NCI-H2196 treated with DMSO at 0.1 percent for 48 hours (cell line): ENCODE measurements around the gene TRIM15.
"Not testable (repeated sequence)": the region's sequence is repeated elsewhere in the genome, so short reads cannot be mapped to it uniquely, and the experiment has no call there.

Experiments used
- DNase-seq: peaks from one replicate; lab custom pipeline; 2025; ENCODE audit not compliant: unreplicated experiment; lab: John Stamatoyannopoulos, UW

Gene TRIM15

DNA sequence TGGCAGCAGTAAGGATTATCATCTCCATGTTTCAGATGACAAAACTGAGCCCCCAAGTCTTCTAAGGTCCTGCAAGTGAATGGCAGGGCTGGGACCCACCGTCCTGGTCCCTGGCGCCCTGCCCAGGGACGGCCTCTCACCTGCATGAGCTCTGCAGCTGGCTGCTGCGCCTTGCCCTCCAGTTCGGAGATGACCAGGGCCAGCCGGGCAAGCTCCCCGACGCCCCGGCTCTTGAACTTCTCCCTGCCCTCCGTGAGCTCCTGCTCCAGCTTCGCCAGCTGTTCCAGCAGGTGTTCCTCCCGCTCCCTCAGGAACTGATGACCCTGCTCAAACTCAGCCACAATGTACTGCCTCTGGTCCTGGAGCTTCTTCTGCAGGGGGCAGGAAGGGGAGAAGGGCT is 33.0 kb downstream of the TRIM15 start:
- no peak for DNase-seq

DNA sequence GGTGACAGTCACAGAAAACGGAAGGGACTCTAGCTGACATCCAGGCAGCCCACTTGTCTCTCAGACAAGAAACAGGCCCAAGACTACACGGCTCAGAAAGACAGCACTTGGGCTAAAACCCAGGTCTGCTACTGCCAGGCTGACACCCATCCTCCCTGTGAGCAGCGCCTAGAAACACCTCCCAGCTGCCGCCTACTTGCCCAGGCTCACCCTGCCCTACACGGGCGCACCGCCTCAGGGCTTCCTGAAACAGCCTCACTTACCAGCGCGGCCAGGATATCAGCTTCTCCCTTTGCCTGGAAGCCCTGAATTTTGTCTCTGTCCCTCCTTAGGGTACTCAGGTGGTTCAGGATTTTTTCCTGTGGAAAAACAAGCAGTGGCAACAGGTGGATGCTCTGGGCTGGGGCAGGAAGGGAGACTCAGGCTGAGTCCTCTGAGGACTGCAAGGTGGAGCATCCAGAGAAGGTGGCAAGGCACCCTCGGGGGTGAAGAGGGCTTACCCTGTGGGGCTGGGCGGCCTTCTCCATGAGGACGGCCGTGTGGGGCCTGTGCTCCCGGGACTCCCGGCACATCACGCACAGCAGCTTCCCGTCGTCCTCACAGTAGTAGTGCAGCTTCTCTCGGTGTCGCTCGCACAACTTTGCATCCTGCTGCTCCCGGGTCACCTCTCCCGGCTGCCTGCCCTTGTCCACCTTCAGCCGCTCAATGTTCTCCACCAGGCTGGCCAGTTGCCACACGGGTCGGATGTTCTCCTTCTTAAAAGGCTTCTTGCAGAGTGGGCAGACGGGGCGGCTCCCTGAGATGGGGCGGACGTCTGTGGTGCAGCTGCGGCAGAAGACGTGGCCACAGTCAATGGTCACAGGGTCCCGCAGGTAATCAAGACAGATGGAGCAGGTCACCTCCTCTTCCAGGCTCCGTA is 35.1 kb downstream of the TRIM15 start:
- DNase-seq = no peak

DNA sequence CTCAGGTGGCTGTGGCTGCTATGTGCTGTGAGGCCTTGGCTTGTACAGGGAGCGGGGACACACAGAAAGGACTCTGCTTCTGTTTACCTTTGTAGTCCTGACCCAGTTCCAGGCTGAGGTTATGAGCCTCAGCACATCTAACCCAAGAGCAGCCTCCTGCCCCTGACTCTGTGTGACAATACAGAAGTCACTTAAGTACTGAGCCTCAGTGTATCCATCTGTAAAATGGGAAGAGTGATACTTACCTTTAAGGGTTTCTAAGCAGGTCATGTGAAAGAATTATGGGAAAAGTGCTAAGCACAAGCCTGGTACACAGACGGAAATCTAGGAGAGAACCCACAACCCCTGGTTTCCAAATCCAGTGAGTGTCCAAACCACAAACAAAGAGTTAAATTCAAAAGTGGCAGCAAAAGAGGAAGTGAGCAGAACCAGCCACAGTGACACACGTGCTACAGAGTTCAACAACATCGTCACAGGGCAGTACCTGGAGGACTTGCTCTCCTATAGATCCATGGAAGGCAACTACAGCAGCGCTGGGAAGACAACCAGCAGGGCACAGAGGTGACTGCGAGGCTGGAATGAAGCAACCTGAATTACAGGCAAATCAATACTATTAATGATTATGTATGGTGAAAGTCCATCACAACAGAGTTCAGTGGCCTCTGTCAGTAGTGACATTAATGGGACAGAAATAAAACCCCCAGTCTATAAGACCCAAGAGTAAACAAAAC is 37.4 kb downstream of the TRIM15 start:
- DNase-seq = no peak

DNA sequence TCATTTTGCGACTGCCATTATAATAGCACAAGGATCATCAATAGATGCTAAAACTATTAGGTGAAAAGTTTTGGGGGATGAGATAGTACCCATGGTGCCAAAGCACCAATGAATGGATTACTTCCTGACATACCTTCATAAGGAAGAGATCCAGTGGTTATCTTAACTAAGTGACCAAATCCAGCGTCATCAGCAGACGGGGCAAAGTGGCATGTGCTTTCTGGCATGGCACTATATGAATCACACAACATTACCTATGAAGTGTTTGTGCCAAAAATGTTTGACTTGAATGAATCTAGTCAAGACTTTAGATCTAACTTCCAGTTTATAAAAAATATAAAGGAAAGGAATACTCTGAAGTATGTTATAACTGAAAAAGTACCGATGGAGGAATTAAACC is 39.0 kb downstream of the TRIM15 start:
- DNase-seq = no peak

DNA sequence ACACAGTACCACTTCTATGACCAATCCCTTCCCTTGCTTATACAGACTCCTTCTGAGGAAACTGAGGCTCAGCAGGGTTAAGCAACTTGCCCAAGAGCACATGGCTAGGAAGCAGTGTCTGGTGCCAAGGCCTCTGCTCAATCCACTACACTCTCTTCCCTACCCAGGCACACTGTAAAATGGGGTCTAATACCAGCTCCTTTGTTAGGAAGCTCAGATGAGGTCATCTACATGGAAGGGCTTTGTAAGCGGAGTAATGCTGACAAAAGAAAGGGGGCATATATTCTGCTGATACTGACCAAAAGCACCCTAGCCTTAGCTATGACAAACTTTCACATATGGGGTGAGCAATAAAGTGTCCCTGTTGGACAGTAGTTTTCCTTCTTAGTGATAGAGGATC is 40.8 kb downstream of the TRIM15 start:
- no peak for DNase-seq

DNA sequence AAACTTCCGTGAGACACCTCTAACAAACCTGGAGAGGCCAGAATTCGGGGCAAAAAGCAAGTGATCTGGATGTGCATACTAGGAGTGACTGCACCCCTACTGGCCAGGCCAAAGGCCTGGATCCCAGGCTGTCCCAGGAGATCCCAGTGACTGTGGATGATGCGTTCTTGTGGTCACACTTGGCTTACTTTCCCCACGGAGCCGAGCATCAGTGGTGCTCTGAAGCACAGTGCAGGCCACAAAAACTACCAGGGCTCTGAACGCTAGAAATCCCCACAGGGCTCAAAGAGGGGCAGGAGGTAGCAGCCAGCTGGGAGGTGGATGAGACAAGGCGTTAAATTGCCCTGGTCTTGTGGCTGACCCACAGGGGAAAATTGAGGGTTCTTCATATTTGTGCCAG is 42.8 kb downstream of the TRIM15 start:
- no peak for DNase-seq

DNA sequence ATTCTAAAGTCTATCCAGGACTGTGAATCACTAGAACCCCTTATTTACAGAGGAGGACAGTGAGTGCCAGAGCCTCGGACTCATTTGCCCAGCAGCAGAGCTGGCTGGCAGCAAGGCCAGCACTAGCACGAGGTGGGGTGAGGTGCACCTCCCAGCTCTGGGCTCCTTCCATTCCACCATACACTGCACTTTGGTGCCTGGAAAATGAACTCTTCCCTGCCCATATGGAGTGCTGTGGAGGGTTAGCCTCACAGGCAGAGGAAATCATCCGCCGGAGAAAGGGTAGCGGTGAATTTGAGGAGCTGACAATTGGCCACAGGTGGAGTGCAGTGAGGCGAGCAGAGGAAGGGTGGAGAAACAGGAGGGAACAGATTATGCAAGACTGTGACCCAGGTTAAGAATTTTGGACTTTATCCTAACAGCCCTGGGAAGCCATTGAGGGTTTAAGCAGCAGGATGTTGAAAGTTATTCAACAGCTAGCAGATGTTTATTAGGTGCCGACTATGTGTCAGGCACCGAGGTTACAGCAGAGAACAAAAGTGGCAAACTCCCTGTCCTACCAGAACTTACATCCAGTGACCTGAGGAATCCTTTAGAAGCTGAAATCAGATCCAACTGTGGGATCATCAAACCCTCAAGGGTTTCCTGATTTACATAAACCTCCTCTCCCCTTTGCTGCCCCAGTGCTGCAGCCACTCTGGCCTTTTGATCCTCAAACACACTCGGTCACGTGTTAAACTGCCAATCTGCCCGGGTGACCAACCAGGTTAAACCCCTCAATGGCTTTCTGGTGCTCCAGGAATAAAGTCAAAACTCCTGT is 43.7 kb downstream of the TRIM15 start:
- DNase-seq = no peak

DNA sequence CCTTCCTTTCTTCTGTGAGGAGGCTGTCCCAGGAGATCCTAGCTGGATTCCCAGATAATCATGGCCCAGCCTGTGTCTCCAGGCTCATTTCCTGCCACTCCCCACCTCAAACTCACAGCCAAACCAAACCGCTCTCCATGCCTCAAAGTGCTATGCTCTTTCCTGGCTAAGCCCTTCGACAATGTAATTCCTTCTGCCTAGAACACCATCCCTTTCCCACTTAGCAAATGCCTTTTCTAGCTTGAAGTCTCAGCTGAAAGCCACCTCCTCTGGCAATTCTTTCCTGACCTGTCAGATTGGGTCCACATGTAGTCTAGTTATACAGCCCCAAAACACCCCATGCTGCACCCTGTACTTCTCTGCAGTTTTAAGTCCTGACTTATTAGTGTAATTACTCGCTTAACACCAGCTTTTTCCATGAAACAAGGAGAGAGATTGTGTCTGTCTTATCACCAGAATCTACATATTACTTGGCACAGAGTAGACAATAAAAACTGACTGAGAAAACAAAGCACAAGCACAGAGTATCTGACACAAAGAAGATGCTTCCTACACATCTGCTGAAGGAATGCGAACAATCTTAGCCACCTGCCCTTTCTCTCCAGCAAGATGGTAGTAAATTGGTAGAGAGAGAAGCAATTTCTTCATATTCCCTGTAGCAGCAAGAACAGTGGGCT is 44.4 kb downstream of the TRIM15 start:
- DNase-seq = no peak

DNA sequence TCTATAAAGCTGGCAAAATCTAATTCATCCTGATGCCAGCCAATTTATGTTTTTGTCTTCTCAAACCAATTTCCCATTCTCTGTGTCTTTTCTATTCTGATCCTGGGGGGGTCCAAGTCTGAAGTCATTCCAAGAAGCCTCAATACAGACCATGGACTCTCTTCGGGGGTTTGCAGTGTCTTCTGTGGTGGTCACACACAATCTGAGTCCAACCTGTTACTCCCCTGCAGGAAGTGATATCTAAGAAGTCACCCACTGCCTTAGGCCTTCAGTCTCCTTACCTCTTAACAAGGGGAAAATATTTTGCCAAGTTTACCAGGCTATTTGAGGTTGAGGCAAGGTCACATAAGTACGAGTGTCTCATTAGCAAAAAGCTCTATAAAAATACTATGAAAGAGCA is 48.0 kb downstream of the TRIM15 start:
- DNase-seq = no peak

DNA sequence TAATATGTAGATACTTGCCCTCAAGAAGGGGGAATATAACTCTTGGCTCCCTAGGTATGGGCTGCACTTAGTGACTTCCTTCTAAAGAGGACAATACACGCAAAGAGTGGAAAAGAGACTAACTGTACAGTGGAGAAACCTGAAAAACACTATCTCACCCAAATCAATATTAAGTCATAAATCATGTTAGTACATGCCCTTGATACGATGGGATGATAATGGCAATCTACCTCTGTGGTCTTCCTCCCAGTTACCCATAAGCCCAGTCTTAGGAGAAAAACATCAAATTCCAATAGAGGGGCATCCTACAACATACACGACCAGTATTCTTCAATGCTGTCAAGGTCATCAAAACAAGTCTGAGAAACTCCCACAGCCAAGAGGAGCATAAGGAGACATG is 48.6 kb downstream of the TRIM15 start:
- DNase-seq = no peak

DNA sequence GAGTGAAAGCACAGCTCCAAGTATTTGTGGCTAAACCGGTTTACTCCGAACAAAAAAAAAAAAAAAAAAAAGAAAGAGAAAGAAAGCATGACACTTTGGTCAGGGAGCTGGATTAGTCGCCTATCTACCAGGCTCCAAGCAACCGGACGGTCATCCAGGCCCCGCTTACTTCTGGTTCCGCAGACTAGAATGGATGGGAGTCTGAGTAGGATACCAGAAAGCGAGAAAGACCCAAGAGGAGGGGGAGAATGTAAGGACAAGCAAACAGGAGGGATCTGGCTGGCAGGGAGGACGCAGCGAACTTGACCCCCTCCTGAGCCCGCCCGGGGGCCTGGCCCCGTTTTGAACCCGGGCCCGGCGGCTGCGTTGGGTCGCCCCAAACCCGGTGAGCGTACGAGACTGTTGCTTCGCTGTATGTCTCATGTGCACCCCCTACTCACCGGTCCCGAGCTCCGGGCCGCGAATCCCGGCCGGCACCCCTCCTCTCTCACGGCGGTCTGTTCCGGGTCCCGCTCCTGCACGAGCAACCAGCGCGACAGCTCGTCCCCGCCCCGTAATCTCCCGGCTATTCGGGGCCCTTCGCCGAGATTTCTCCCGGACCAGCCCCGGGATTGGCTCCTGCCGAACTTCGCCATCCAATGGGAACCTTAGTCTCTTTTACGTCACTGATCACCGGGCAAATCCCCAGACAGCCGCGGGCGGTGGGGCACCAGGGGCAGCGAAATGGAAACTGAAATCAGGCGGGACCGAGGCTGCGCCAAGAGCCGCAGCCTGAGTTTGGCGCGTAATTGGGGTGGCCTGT is 49.7 kb downstream of the TRIM15 start, which contains the start of gene TRIM26:
Gene TRIM26 (minus strand): TSS at position 542 of the 802 bp plus-strand sequence. CDS start 14,303 bp downstream, outside the sequence.
- peak; percentile 96 for DNase-seq

DNA sequence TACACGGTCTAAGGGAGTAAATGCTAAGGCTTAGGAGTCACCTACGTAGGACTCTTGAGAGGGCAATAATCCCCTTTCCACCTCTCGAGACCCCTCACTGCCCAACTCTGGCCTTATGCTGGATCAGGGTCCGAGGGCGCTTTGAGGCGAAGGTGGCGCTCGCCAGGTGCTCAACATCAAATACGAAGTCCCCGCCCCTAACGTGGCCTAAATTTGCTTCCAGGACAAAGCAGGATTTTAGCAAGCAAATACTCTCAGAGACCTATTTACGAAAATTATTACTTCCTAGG is 50.3 kb downstream of the TRIM15 start:
- DNase-seq = no peak

DNA sequence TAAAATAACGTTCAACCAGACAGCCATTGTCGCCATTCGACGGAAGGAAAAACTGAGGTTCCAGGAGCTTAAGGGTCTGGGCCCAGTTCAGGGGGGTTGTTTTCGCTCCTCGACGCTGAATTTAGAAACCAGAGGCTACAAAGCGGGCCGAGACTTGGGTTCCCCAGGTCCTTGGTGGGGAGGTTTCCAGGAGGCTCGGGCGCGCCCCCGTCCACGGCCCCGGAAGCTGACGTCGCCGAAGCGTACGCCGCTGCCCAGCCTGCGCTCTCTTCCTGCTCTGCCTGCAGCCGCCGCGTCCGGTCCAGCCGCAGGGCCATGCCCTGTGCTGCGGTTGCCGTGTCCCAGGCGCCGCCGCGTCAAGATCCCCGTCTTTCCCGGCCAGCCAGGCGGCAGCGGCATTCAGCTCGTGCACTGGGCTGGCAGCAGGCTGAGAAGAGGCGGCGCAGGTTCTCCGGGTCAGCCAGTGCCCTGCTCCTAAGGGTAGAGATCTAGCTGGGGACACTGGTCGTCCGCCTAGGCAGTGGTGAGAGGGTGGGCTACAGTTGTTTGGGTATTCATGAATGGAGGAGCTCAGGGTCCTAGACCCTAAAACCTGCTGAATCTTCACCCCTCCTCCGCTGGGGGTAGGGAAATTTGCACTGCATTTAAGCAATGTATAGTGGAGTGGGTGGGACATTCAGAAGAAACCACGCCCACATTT is 50.8 kb downstream of the TRIM15 start:
- peak; percentile 65 for DNase-seq

DNA sequence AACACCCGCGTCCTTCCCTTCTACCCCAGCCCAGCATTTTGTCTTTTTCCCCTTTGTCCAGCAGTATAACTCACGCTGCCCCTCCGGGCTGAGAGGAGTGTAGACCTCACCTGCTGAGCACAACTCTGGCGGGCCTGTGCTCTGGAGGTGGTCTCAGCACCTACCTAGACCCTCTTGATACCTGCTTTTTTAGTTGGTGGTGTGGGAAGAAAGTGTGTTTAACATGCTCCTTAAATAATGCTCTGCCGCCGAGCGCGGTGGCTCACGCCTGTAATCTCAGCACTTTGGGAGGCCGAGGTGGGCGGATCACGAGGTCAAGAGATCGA is 51.3 kb downstream of the TRIM15 start:
- no peak for DNase-seq

DNA sequence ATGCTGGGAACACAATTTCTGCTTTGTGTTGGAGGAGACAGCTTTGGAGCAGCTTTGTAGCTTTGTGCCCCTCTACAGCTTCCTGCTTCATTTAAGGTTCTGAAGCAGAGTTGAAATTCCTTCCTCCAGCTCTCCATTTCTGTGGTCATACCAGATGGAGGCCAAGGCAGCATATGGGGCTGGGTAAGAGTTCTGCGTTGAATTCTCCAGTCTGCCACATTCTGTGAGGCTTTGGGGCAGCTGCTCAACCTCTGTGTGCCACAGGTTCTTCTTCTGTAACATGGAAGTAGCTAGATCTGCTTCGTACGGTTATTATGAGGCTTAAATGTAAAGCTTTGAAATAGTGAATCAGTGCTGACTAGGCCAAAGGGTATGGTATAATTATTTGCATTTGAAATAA is 52.8 kb downstream of the TRIM15 start:
- DNase-seq = no peak

DNA sequence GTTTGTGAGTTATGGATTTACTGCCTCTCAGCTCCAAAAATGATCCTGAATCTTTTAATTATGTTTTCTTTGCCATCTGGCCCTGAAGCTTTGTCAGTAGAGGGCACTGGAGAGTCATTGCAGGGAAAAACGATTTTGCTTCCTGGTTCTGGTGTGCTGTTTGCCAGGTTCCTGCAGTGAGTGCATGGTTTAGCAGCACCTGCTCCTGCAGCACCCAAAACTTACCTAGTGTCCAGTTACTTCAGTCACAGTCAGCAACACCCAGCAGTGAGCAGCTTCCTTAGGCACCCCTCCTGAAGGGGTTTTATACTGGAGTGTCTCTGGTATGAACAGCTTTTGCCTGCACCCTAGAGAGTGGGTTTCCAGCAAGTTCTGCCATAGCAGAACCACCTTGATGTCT is 55.9 kb downstream of the TRIM15 start:
- peak; percentile 71 for DNase-seq

DNA sequence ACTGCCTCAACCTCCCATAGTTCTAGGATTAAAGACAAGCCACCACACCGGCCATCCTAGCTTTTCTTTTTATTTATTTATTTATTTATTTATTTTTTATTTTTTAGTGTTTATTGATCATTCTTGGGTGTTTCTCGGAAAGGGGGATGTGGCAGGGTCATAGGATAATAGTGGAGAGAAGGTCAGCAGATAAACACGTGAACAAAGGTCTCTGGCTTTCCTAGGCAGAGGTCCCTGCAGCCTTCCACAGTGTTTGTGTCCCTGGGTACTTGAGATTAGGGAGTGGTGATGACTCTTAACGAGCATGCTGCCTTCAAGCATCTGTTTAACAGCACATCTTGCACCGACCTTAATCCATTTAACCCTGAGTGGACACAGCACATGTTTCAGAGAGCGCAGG is 58.0 kb downstream of the TRIM15 start:
- not testable (repeated sequence) for DNase-seq

DNA sequence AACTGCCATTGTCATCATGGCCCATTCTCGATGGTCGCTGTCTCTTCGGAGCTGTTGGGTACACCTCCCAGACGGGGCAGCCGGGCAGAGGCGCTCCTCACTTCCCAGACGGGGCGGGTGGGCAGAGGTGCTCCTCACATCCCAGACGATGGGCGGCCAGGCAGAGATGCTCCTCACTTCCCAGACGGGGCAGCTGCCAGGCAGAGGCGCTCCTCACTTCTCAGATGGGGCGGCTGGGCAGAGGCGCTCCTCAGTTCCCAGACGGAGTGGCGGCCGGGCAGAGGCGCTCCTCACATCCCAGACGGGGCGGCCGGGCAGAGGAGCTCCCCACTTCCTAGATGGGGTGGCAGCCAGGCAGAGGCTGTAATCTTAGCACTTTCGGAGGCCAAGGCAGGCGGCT is 58.6 kb downstream of the TRIM15 start:
- DNase-seq = not testable (repeated sequence)
